Trophoblast cell (in vitro differentiated cells and primary cell): ENCODE results near the gene ZDHHC14.

Source experiments
- DNase-seq, 2 donors: peaks; one replicate each; pipeline ENCODE4 v3.0.0-alpha.2; 2016
- H2AFZ ChIP-seq: 2 replicates; pipeline ENCODE4 v1.6.1; 2013; ENCODE audit warnings: low read length, moderate library complexity, mild to moderate bottlenecking; ENCODE audit not compliant: insufficient read depth, poor library complexity
- H2AK5ac ChIP-seq: 2 replicates; pipeline ENCODE4 v1.6.1; 2013; ENCODE audit warnings: mild to moderate bottlenecking, low read length
- H2BK120ac ChIP-seq: 2 replicates; pipeline ENCODE4 v1.6.1; 2013; ENCODE audit warnings: low read length, mild to moderate bottlenecking, moderate library complexity; ENCODE audit not compliant: insufficient read depth, poor library complexity
- H2BK12ac ChIP-seq: 2 replicates; pipeline ENCODE4 v1.6.1; 2013; ENCODE audit warnings: mild to moderate bottlenecking, low read length, moderate library complexity
- H2BK5ac ChIP-seq: 2 replicates; pipeline ENCODE4 v1.6.1; 2013; ENCODE audit warnings: low read length, low read depth, moderate library complexity, mild to moderate bottlenecking; ENCODE audit not compliant: poor library complexity
- H3K14ac ChIP-seq: 2 replicates; pipeline ENCODE4 v1.6.1; 2013; ENCODE audit warnings: mild to moderate bottlenecking, low read length
- H3K18ac ChIP-seq: 2 replicates; pipeline ENCODE4 v1.6.1; 2013; ENCODE audit warnings: mild to moderate bottlenecking, low read length
- H3K23ac ChIP-seq: 2 replicates; pipeline ENCODE4 v1.6.1; 2013; ENCODE audit warnings: low read length
- H3K27ac ChIP-seq: 2 replicates; pipeline ENCODE4 v1.5.1; 2013; ENCODE audit warnings: low read depth, mild to moderate bottlenecking, inconsistent platforms, low read length, moderate library complexity
- H3K27me3 ChIP-seq: 2 replicates; pipeline ENCODE4 v1.6.1; 2013; ENCODE audit warnings: inconsistent platforms, mild to moderate bottlenecking, low read length, moderate library complexity; ENCODE audit not compliant: insufficient read depth
- H3K36me3 ChIP-seq, 2 experiments: 1 replicate in 1 of 2; 2 replicates in 1 of 2; pipeline ENCODE4 v1.6.1; 2013; ENCODE audit warnings: low read length in 2 of 2, mild to moderate bottlenecking in 2 of 2, moderate library complexity in 1 of 2; ENCODE audit not compliant: insufficient read depth in 2 of 2, control insufficient read depth in 1 of 2
- H3K4ac ChIP-seq: 2 replicates; pipeline ENCODE4 v1.6.1; 2013; ENCODE audit warnings: low read depth, mild to moderate bottlenecking, low read length, moderate library complexity
- H3K4me1 ChIP-seq, 2 experiments: 1 replicate in 1 of 2; 2 replicates in 1 of 2; pipeline ENCODE4 v1.6.1; 2013; ENCODE audit warnings: low read length in 2 of 2, mild to moderate bottlenecking in 2 of 2, moderate library complexity in 1 of 2; ENCODE audit not compliant: insufficient read depth in 2 of 2, control insufficient read depth in 1 of 2
- H3K4me2 ChIP-seq: 2 replicates; pipeline ENCODE4 v1.6.1; 2013; ENCODE audit warnings: inconsistent platforms, mild to moderate bottlenecking, low read length, moderate library complexity
- H3K4me3 ChIP-seq: 2 replicates; pipeline ENCODE4 v1.5.1; 2013; ENCODE audit warnings: mild to moderate bottlenecking, low read depth, low read length, inconsistent platforms
- H3K79me1 ChIP-seq: one replicate; pipeline ENCODE4 v1.6.1; 2013; ENCODE audit warnings: low read length
- H3K79me2 ChIP-seq: 2 replicates; pipeline ENCODE4 v1.6.1; 2013; ENCODE audit warnings: low read length, mild to moderate bottlenecking; ENCODE audit not compliant: control insufficient read depth, insufficient read depth, poor library complexity
- H3K9ac ChIP-seq: 2 replicates; pipeline ENCODE4 v1.6.1; 2013; ENCODE audit warnings: mild to moderate bottlenecking, low read length
- H3K9me3 ChIP-seq: 2 replicates; pipeline ENCODE4 v1.6.1; 2013; ENCODE audit warnings: low read depth, mild to moderate bottlenecking, control low read depth, inconsistent platforms, low read length; ENCODE audit not compliant: insufficient read depth
- H4K12ac ChIP-seq: 2 replicates; pipeline ENCODE4 v1.6.1; 2013; ENCODE audit warnings: low read depth, mild to moderate bottlenecking, low read length, moderate library complexity
- H4K8ac ChIP-seq: 2 replicates; pipeline ENCODE4 v1.6.1; 2013; ENCODE audit warnings: low read depth, mild to moderate bottlenecking, low read length, moderate library complexity
- H4K91ac ChIP-seq: one replicate; pipeline ENCODE4 v1.6.1; 2013; ENCODE audit warnings: low read depth, mild to moderate bottlenecking, low read length, moderate library complexity
- whole genome bisulfite sequencing: extraction: QIAGEN DNeasy Blood & Tissue Kit; methylation state at CpG from one replicate; pipeline ENCODE4 v1.1.7; 2013; ENCODE audit warnings: missing lambda C conversion rate; ENCODE audit not compliant: insufficient read length, insufficient coverage; ENCODE audit errors: extremely low coverage; 5-methylcytosine and 5-hydroxymethylcytosine counted together

The ZDHHC14 gene

GRCh38 chr6:157629220-157629619 lies 248.2 kb downstream of the ZDHHC14 start:
- no peak overlapping the region for H2BK12ac ChIP-seq
- H3K4ac ChIP-seq, result no peak overlapping the region
- no peak overlapping the region for H3K9ac ChIP-seq
- H2BK5ac ChIP-seq, result no peak overlapping the region
- WGBS, result no CpG with 5 or more reads among the region's 10 CpGs
- H3K4me1 ChIP-seq, result peaks cover 0 to 1% of the 10 kb centered on the region in 2 experiments
- no peaks in the 10 kb centered on the region for H3K9me3 ChIP-seq
- no peaks in the 10 kb centered on the region for H3K27me3 ChIP-seq
- no peak overlapping the region for H4K91ac ChIP-seq
- H3K27ac ChIP-seq, result no peak overlapping the region
- H3K79me2 ChIP-seq, result no peaks in the 10 kb centered on the region
- no peak overlapping the region for H4K8ac ChIP-seq
- H3K79me1 ChIP-seq, result no peaks in the 10 kb centered on the region
- H3K36me3 ChIP-seq, result no peaks in the 10 kb centered on the region
- no peak overlapping the region for H3K4me2 ChIP-seq
- peak in 1 of 2 donors; percentile 46 for DNase-seq
- no peak overlapping the region for H2BK120ac ChIP-seq
- no peak overlapping the region for H4K12ac ChIP-seq
- no peak overlapping the region for H2AK5ac ChIP-seq
- H3K23ac ChIP-seq, result no peak overlapping the region
- H3K18ac ChIP-seq, result no peak overlapping the region
- no peak overlapping the region for H2AFZ ChIP-seq
- H3K4me3 ChIP-seq, result no peak overlapping the region
- H3K14ac ChIP-seq, result no peak overlapping the region

GRCh38 chr6:157630463-157631080 lies 249.6 kb downstream of the ZDHHC14 start:
- H3K9me3 ChIP-seq, result no peaks in the 10 kb centered on the region
- H3K4me1 ChIP-seq, result peaks cover 0 to 1% of the 10 kb centered on the region in 2 experiments
- H3K36me3 ChIP-seq, result no peaks in the 10 kb centered on the region
- no peak overlapping the region for H2BK5ac ChIP-seq
- H3K18ac ChIP-seq, result no peak overlapping the region
- H2AFZ ChIP-seq, result no peak overlapping the region
- H2AK5ac ChIP-seq, result no peak overlapping the region
- no peak overlapping the region for H3K4me3 ChIP-seq
- WGBS, result 100% methylated on average over 4 of the region's 5 CpGs
- H4K12ac ChIP-seq, result no peak overlapping the region
- H3K9ac ChIP-seq, result no peak overlapping the region
- H3K27ac ChIP-seq, result no peak overlapping the region
- H2BK120ac ChIP-seq, result no peak overlapping the region
- no peak overlapping the region for H4K91ac ChIP-seq
- H3K27me3 ChIP-seq, result no peaks in the 10 kb centered on the region
- no peak overlapping the region for H2BK12ac ChIP-seq
- H3K79me2 ChIP-seq, result no peaks in the 10 kb centered on the region
- H3K79me1 ChIP-seq, result no peaks in the 10 kb centered on the region
- no peak overlapping the region for H3K14ac ChIP-seq
- H4K8ac ChIP-seq, result no peak overlapping the region
- DNase-seq, result no peak
- no peak overlapping the region for H3K4me2 ChIP-seq
- H3K23ac ChIP-seq, result no peak overlapping the region
- H3K4ac ChIP-seq, result no peak overlapping the region

GRCh38 chr6:157631412-157631811 lies 250.4 kb downstream of the ZDHHC14 start:
- H3K4ac ChIP-seq, result no peak overlapping the region
- H2AFZ ChIP-seq, result no peak overlapping the region
- no peaks in the 10 kb centered on the region for H3K36me3 ChIP-seq
- no CpG with 5 or more reads among the region's 7 CpGs for WGBS
- no peak overlapping the region for H2BK12ac ChIP-seq
- no peak overlapping the region for H3K9ac ChIP-seq
- no peak overlapping the region for H3K4me2 ChIP-seq
- no peak overlapping the region for H4K8ac ChIP-seq
- no peak overlapping the region for H3K18ac ChIP-seq
- no peak overlapping the region for H4K12ac ChIP-seq
- no peak overlapping the region for H3K23ac ChIP-seq
- H3K79me1 ChIP-seq, result no peaks in the 10 kb centered on the region
- H3K9me3 ChIP-seq, result no peaks in the 10 kb centered on the region
- H3K79me2 ChIP-seq, result no peaks in the 10 kb centered on the region
- H4K91ac ChIP-seq, result no peak overlapping the region
- peaks cover 0 to 1% of the 10 kb centered on the region in 2 experiments for H3K4me1 ChIP-seq
- H2BK5ac ChIP-seq, result no peak overlapping the region
- no peak overlapping the region for H3K14ac ChIP-seq
- H3K27me3 ChIP-seq, result no peaks in the 10 kb centered on the region
- H2AK5ac ChIP-seq, result no peak overlapping the region
- no peak overlapping the region for H3K4me3 ChIP-seq
- H2BK120ac ChIP-seq, result no peak overlapping the region
- DNase-seq, result no peak
- H3K27ac ChIP-seq, result no peak overlapping the region

GRCh38 chr6:157631838-157632614 lies 251.0 kb downstream of the ZDHHC14 start:
- Histone ChIP-seq H3K4me1 (peaks cover 0 to 1% of the 10 kb centered on the region in 2 experiments), H3K4ac (no peak overlapping the region), H4K91ac (no peak overlapping the region), H3K9ac (no peak overlapping the region), H2AK5ac (no peak overlapping the region), H3K9me3 (no peaks in the 10 kb centered on the region), H4K8ac (no peak overlapping the region), H2BK5ac (no peak overlapping the region), H2AFZ (no peak overlapping the region), H2BK120ac (no peak overlapping the region), H3K36me3 (no peaks in the 10 kb centered on the region), H3K14ac (no peak overlapping the region), H3K18ac (no peak overlapping the region), H3K4me3 (no peak overlapping the region), H3K79me1 (no peaks in the 10 kb centered on the region), H3K79me2 (no peaks in the 10 kb centered on the region), H3K27ac (no peak overlapping the region), H3K4me2 (no peak overlapping the region), H3K23ac (no peak overlapping the region), H3K27me3 (no peaks in the 10 kb centered on the region), H2BK12ac (no peak overlapping the region), H4K12ac (no peak overlapping the region)
- DNase-seq, result no peak
- WGBS, result no CpG with 5 or more reads among the region's 11 CpGs
